Measurements from ENCODE around the gene SOX14.

- no peak for TF ChIP-seq CTCF (IDR thresholded peaks at IDR 0.05)
- no peak for TF ChIP-seq POLR2A (IDR thresholded peaks at IDR 0.05)
Observed at GRCh38 chr3:137762674-137763593, 1.2 kb upstream of the SOX14 start.

All from esophagus squamous epithelium (tissue), 4 donors.